Measurements from ENCODE around the gene CFAP46. TPM values are rescaled to one million over a fixed set of nuclear protein-coding genes. Genes with fewer than 3 reads are reported as not detected.

The CFAP46 gene
- polyA plus RNA-seq, 1 of the 3 experiments (the other 2 are of a cell fraction), result 3.9 TPM

DNA sequence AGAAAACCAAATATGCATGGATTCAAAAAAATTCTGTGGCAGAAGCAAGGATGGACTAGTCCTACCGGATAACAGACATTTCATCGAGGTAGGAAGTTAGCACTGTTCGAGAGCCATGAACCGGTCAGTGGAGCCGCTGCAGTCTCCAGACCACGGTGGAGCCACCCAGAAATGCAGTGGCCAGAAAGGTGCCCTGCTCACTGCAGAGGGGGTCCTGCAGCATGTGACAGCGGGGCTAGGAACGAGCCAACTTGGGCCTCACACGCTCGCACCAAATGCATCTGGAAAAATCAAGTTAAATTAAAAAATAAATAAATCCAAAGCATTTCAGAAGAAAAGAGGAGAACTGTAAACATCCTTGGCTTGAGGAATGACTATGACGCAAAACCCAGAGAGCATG is 13.1 kb upstream of the CFAP46 start:
- Histone ChIP-seq H3K79me2 (ENCODE audit: insufficient read depth) (no peaks in the 10 kb centered on the region), H3K27me3 (ENCODE audit: insufficient read depth) (peaks cover 29% of the 10 kb centered on the region; the same call in 1 of the 2 replicates), H3K4me1 (ENCODE audit: control insufficient read depth in 1 of 2, insufficient read depth in 2 of 2, low read depth in 1 of 2, low read length in 1 of 2) (peaks cover 0 to 11% of the 10 kb centered on the region in 2 experiments; a peak in 1 of 4 replicates), H3K9me2 (no peaks in the 10 kb centered on the region), H3K4me3 (ENCODE audit: low read depth in 2 of 2, low read length in 1 of 2) (no peak overlapping the region), H2AFZ (ENCODE audit: low read depth) (no peak overlapping the region), H3K4me2 (no peak overlapping the region), H4K20me1 (ENCODE audit: insufficient read depth) (no peaks in the 10 kb centered on the region), H3F3A (replicated peaks; ENCODE audit: insufficient read depth) (no peaks in the 10 kb centered on the region), H3K36me3 (replicated peaks in 1 of 2; ENCODE audit: control insufficient read depth in 1 of 2, insufficient read depth in 2 of 2, low read length in 1 of 2) (no peaks in the 10 kb centered on the region), H3K9me3 (no peaks in the 10 kb centered on the region), H3K27ac (ENCODE audit: low read depth in 2 of 2, low read length in 1 of 2) (no peak overlapping the region), H3K9ac (no peak overlapping the region)
- POLR2A ChIA-PET, result no interaction called here
- no peak for DNase-seq
- TF ChIP-seq FOSL2 (IDR thresholded peaks at IDR 0.05; ENCODE audit: borderline replicate concordance, low read depth), result no peak
- TF ChIP-seq TEAD4 (IDR thresholded peaks at IDR 0.05; ENCODE audit: borderline replicate concordance, insufficient read depth), result no peak
- TF ChIP-seq USF1 (IDR thresholded peaks at IDR 0.05; ENCODE audit: borderline replicate concordance, low read depth), result no peak
- no peak for TF ChIP-seq NFIC (IDR thresholded peaks at IDR 0.05; ENCODE audit: borderline replicate concordance)
- TF ChIP-seq RCOR1 (IDR thresholded peaks at IDR 0.05; ENCODE audit: low read length), result no peak
- CTCF ChIA-PET, result no interaction called here
- 83% methylated on average over 10 of the region's 11 CpGs for WGBS (ENCODE audit: low lambda C conversion rate)

GRCh38 chr10:132953428-132953827 is 11.1 kb upstream of the CFAP46 start:
- ChIA-PET CTCF (no interaction called here), POLR2A (no interaction called here)
- WGBS (ENCODE audit: low lambda C conversion rate), result 14% methylated on average over 5 of the region's 5 CpGs
- Histone ChIP-seq H3K79me2 (ENCODE audit: insufficient read depth) (no peaks in the 10 kb centered on the region), H3K4me1 (ENCODE audit: control insufficient read depth in 1 of 2, insufficient read depth in 2 of 2, low read depth in 1 of 2, low read length in 1 of 2) (peaks cover 0 to 11% of the 10 kb centered on the region in 2 experiments; a peak in 1 of 4 replicates), H3K4me2 (no peak overlapping the region), H3F3A (replicated peaks; ENCODE audit: insufficient read depth) (no peaks in the 10 kb centered on the region), H3K9me2 (no peaks in the 10 kb centered on the region), H4K20me1 (ENCODE audit: insufficient read depth) (no peaks in the 10 kb centered on the region), H3K9me3 (no peaks in the 10 kb centered on the region), H2AFZ (ENCODE audit: low read depth) (no peak overlapping the region), H3K4me3 (ENCODE audit: low read depth in 2 of 2, low read length in 1 of 2) (no peak overlapping the region), H3K27ac (ENCODE audit: low read depth in 2 of 2, low read length in 1 of 2) (no peak overlapping the region), H3K36me3 (replicated peaks in 1 of 2; ENCODE audit: control insufficient read depth in 1 of 2, insufficient read depth in 2 of 2, low read length in 1 of 2) (no peaks in the 10 kb centered on the region), H3K9ac (no peak overlapping the region), H3K27me3 (ENCODE audit: insufficient read depth) (peaks cover 35% of the 10 kb centered on the region)
- DNase-seq, result no peak
- TF ChIP-seq, protein P1, sequence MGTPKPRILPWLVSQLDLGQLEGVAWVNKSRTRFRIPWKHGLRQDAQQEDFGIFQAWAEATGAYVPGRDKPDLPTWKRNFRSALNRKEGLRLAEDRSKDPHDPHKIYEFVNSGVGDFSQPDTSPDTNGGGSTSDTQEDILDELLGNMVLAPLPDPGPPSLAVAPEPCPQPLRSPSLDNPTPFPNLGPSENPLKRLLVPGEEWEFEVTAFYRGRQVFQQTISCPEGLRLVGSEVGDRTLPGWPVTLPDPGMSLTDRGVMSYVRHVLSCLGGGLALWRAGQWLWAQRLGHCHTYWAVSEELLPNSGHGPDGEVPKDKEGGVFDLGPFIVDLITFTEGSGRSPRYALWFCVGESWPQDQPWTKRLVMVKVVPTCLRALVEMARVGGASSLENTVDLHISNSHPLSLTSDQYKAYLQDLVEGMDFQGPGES (IDR thresholded peaks at IDR 0.05; ENCODE audit: low read depth, low read length), result no peak
- no peak for TF ChIP-seq FOSL2 (IDR thresholded peaks at IDR 0.05; ENCODE audit: borderline replicate concordance, low read depth)
- no peak for TF ChIP-seq RFX5 (IDR thresholded peaks at IDR 0.05; ENCODE audit: low read length)
- no peak for TF ChIP-seq FOXJ3 (CRISPR knock-in tag; IDR thresholded peaks at IDR 0.05)
- no peak for TF ChIP-seq ELF1 (IDR thresholded peaks at IDR 0.05)
- TF ChIP-seq, protein P2, sequence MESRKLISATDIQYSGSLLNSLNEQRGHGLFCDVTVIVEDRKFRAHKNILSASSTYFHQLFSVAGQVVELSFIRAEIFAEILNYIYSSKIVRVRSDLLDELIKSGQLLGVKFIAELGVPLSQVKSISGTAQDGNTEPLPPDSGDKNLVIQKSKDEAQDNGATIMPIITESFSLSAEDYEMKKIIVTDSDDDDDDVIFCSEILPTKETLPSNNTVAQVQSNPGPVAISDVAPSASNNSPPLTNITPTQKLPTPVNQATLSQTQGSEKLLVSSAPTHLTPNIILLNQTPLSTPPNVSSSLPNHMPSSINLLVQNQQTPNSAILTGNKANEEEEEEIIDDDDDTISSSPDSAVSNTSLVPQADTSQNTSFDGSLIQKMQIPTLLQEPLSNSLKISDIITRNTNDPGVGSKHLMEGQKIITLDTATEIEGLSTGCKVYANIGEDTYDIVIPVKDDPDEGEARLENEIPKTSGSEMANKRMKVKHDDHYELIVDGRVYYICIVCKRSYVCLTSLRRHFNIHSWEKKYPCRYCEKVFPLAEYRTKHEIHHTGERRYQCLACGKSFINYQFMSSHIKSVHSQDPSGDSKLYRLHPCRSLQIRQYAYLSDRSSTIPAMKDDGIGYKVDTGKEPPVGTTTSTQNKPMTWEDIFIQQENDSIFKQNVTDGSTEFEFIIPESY (IDR thresholded peaks at IDR 0.05; ENCODE audit: borderline replicate concordance, low read depth), result no peak
- no peak for TF ChIP-seq RAD21 (IDR thresholded peaks at IDR 0.05; ENCODE audit: low read length)
- TF ChIP-seq GABPA (IDR thresholded peaks at IDR 0.05; ENCODE audit: low read depth), result no peak
- no peak for TF ChIP-seq POLR2AphosphoS5 (IDR thresholded peaks at IDR 0.05; ENCODE audit: low read depth, low read length)
- TF ChIP-seq, protein P3, sequence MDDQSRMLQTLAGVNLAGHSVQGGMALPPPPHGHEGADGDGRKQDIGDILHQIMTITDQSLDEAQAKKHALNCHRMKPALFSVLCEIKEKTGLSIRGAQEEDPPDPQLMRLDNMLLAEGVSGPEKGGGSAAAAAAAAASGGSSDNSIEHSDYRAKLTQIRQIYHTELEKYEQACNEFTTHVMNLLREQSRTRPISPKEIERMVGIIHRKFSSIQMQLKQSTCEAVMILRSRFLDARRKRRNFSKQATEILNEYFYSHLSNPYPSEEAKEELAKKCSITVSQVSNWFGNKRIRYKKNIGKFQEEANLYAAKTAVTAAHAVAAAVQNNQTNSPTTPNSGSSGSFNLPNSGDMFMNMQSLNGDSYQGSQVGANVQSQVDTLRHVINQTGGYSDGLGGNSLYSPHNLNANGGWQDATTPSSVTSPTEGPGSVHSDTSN (IDR thresholded peaks at IDR 0.05), result no peak
- TF ChIP-seq RCOR1 (IDR thresholded peaks at IDR 0.05; ENCODE audit: low read length), result no peak
- TF ChIP-seq TAF1 (IDR thresholded peaks at IDR 0.05; ENCODE audit: borderline replicate concordance, low read depth, low read length), result no peak
- TF ChIP-seq FOXM1 (IDR thresholded peaks at IDR 0.05; ENCODE audit: low read depth), result no peak
- TF ChIP-seq EP300 (IDR thresholded peaks at IDR 0.05; ENCODE audit: borderline replicate concordance in 1 of 2, low read depth in 1 of 2, low read length in 1 of 2), result no peak
- TF ChIP-seq MXI1 (IDR thresholded peaks at IDR 0.05; ENCODE audit: low read depth, low read length), result no peak
- no peak for TF ChIP-seq USF1 (IDR thresholded peaks at IDR 0.05; ENCODE audit: borderline replicate concordance, low read depth)
